Esophagus muscularis mucosa (tissue), 3 donors: ENCODE measurements around the gene SOX21.

Experiments used
- CTCF ChIP-seq, 3 experiments: fragments of 200-600 bp in 2 of 3; fragments of 450-650 bp in 1 of 3; sonication (generic) in 2 of 3; IDR thresholded peaks; one replicate each; pipeline ENCODE4 v1.5.1; 2017 to 2019; ENCODE audit warnings: antibody characterized with exemption in 3 of 3, mild to moderate bottlenecking in 2 of 3, moderate library complexity in 1 of 3
- POLR2A ChIP-seq: fragments of 450-650 bp; IDR thresholded peaks from one replicate; pipeline ENCODE4 v1.6.1; 2017; ENCODE audit warnings: antibody characterized with exemption, moderate library complexity, mild to moderate bottlenecking, low read depth

- TF ChIP-seq POLR2A: no peak
- no peak for TF ChIP-seq CTCF (IDR thresholded peaks at IDR 0.05)
Observed at GRCh38 chr13:94672400-94672799, 39.9 kb downstream of the SOX21 start.
